Bronchial epithelial cell (primary cell): ENCODE measurements around the gene ETV2. TPM values are rescaled to one million over a fixed set of nuclear protein-coding genes. Genes with fewer than 3 reads are reported as not detected.

Source experiments
- DNase-seq: peaks from one replicate; pipeline ENCODE4 v3.0.0-alpha.2; 2010; ENCODE audit warnings: low read depth
- FAIRE-seq: peaks from 2 replicates; lab custom pipeline; 2011; peaks lifted over from hg19 to GRCh38; lab: Jason Lieb, UNC
- H3K27me3 ChIP-seq: 2 replicates; pipeline ENCODE4 v1.5.1; 2011; ENCODE audit warnings: low read length; ENCODE audit not compliant: control insufficient read depth, insufficient read depth
- H3K36me3 ChIP-seq: 2 replicates; pipeline ENCODE4 v1.5.1; 2011; ENCODE audit warnings: low read length; ENCODE audit not compliant: control insufficient read depth, insufficient read depth
- H3K4me3 ChIP-seq: 2 replicates; pipeline ENCODE4 v1.5.1; 2011; ENCODE audit warnings: mild to moderate bottlenecking, low read depth, low read length, control low read depth
- CTCF ChIP-seq: IDR thresholded peaks from 2 replicates; pipeline ENCODE4 v1.5.1; 2011; ENCODE audit warnings: mild to moderate bottlenecking, moderate library complexity, low read length, control low read depth, inconsistent platforms; ENCODE audit not compliant: insufficient read depth, severe bottlenecking
- total RNA-seq: library from RNA; depleted of rRNA; stranded (reverse); fragments of >200 nt; gene quantifications from 2 replicates; pipeline ENCODE4 v1.2.1, GENCODE V29; 2014

The ETV2 gene
- total RNA-seq, 1 donor from 2014 or later = under 0.01 TPM

GRCh38 chr19:35643255-35644205 is 2.0 kb downstream of the ETV2 start:
- TF ChIP-seq CTCF = no peak
- Histone ChIP-seq H3K4me3 (peak overlapping the region; percentile 60), H3K27me3 (no peaks in the 10 kb centered on the region), H3K36me3 (no peaks in the 10 kb centered on the region)
- FAIRE-seq = no peak
- DNase-seq = peak; percentile 50

DNA sequence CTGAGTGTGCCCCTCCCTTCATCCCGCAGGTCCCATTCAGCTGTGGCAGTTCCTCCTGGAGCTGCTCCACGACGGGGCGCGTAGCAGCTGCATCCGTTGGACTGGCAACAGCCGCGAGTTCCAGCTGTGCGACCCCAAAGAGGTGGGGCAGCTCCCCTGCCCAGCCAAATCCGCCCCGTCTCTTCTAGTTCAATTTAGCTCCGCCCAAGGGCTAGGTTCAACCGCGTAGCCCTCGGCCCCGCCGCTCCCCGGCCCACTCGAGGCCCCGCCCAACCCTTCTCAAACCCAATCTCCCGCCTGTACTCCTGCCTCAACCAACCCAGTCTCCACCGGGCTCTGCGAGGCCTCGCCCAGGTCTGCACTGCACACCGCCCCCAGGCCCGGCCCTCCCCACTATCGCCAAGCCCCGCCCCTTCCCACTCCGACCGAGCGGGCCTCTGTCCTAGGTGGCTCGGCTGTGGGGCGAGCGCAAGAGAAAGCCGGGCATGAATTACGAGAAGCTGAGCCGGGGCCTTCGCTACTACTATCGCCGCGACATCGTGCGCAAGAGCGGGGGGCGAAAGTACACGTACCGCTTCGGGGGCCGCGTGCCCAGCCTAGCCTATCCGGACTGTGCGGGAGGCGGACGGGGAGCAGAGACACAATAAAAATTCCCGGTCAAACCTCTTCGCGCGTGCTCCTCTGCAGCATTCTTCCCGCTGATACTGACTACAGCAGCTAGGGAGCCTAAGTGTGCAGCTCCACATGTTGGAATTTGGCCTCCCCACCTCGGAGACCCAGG is 2.9 kb downstream of the ETV2 start:
- FAIRE-seq (no peak), DNase-seq (peak; percentile 88)
- TF ChIP-seq CTCF = no peak
- Histone ChIP-seq H3K4me3 (peak overlapping the region; percentile 60), H3K27me3 (no peaks in the 10 kb centered on the region), H3K36me3 (no peaks in the 10 kb centered on the region)

DNA sequence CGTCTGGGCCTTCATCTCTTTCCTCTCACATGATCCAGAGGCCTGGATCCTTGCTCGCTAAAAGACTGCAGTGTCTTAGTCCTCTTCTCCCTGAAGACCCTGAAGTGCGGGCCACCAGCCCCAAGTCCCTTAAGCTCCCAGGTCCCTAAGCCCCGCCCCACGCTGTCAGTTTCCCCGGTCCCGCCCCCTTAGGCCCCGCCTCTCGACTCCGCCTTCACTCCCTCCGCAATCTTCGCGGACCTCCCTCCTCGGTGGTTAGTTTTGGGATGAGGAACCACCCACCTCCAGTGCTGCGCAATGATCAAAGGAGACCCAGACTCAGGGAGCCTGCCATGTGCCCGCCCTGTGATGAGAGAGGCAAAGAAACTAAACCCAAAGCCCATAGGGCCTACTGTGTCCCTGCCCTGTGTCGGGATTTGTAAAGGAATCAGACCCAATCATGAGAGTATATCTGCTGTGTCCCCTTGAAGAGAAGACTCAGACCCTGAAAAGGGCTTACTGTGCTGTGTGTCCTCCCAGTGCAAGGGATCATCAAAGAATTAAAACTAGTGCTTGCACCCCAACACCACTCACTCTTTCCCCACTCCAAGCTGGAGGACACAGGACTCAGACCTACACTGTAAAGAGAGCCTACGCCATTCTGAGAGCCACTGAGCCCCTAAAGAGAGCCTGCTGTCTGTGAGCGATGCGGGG is 3.6 kb downstream of the ETV2 start:
- no peaks in the 10 kb centered on the region for H3K27me3 ChIP-seq
- FAIRE-seq (no peak), DNase-seq (peak; percentile 42)
- no peak for TF ChIP-seq CTCF
- H3K36me3 ChIP-seq = no peaks in the 10 kb centered on the region
- peak overlapping the region; percentile 60 for H3K4me3 ChIP-seq

- no peak for TF ChIP-seq CTCF
- Histone ChIP-seq H3K4me3 (no peak overlapping the region), H3K27me3 (no peaks in the 10 kb centered on the region), H3K36me3 (peaks cover under 1% of the 10 kb centered on the region)
- DNase-seq = no peak
- no peak for FAIRE-seq
These were observed 4.4 kb downstream of the ETV2 start for GRCh38 chr19:35645680-35646511.
